ENCODE data around the gene POU2AF1. TPM values are rescaled to one million over a fixed set of nuclear protein-coding genes. Genes with fewer than 3 reads are reported as not detected.

POU2AF1 gene
- total and polyA plus RNA-seq, 2 experiments from 2014 or later: not detected

DNA sequence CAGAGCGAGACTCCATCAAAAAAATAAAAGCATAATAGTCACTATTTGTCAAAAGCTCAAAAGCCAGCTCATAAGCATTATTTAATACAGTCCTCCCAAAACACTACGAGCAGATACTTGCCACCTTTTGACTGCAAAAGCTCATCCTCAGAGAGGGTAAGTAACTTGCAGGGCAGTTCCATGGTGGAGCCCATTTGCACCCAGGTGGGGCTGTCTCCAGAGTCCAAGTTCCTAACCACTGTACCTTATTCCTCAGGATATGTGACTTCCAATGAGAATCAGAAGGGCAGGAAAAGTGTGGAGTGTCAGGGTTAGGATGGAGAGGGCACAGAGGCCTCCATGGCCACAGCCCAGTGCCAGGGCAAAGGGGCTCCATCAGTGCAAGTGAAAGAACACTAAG is 28.6 kb upstream of the POU2AF1 start:
- Histone ChIP-seq H3K79me2 (replicated peaks; ENCODE audit: insufficient read depth) (no peaks in the 10 kb centered on the region), H3K36me3 (ENCODE audit: insufficient read depth) (no peaks in the 10 kb centered on the region), H3K27ac (ENCODE audit: low read depth) (no peak overlapping the region), H3K27me3 (ENCODE audit: insufficient read depth) (no peaks in the 10 kb centered on the region), H3K4me1 (ENCODE audit: insufficient read depth) (no peaks in the 10 kb centered on the region), H3F3A (replicated peaks; ENCODE audit: low read depth) (no peaks in the 10 kb centered on the region), H4K20me1 (replicated peaks; ENCODE audit: insufficient read depth) (no peaks in the 10 kb centered on the region), H3K9me2 (ENCODE audit: insufficient read depth) (0 out of 2 replicates have a peak, but pooled peaks cover 6% of the 10 kb centered on the region), H3K4me3 (no peak overlapping the region), H2AFZ (no peak overlapping the region), H3K4me2 (no peak overlapping the region)
- Mint-ChIP-seq H3K4me3 (no peak overlapping the region), H3K4me1 (no peaks in the 10 kb centered on the region), H3K36me3 (ENCODE audit: low read depth) (no peaks in the 10 kb centered on the region), H3K9me3 (peaks cover 4% of the 10 kb centered on the region; the same call in 1 of the 3 replicates), H3K27ac (no peak overlapping the region), H3K27me3 (ENCODE audit: insufficient read depth, low read depth, poor library complexity) (peaks cover 7% of the 10 kb centered on the region)
- TF ChIP-seq, protein P1, sequence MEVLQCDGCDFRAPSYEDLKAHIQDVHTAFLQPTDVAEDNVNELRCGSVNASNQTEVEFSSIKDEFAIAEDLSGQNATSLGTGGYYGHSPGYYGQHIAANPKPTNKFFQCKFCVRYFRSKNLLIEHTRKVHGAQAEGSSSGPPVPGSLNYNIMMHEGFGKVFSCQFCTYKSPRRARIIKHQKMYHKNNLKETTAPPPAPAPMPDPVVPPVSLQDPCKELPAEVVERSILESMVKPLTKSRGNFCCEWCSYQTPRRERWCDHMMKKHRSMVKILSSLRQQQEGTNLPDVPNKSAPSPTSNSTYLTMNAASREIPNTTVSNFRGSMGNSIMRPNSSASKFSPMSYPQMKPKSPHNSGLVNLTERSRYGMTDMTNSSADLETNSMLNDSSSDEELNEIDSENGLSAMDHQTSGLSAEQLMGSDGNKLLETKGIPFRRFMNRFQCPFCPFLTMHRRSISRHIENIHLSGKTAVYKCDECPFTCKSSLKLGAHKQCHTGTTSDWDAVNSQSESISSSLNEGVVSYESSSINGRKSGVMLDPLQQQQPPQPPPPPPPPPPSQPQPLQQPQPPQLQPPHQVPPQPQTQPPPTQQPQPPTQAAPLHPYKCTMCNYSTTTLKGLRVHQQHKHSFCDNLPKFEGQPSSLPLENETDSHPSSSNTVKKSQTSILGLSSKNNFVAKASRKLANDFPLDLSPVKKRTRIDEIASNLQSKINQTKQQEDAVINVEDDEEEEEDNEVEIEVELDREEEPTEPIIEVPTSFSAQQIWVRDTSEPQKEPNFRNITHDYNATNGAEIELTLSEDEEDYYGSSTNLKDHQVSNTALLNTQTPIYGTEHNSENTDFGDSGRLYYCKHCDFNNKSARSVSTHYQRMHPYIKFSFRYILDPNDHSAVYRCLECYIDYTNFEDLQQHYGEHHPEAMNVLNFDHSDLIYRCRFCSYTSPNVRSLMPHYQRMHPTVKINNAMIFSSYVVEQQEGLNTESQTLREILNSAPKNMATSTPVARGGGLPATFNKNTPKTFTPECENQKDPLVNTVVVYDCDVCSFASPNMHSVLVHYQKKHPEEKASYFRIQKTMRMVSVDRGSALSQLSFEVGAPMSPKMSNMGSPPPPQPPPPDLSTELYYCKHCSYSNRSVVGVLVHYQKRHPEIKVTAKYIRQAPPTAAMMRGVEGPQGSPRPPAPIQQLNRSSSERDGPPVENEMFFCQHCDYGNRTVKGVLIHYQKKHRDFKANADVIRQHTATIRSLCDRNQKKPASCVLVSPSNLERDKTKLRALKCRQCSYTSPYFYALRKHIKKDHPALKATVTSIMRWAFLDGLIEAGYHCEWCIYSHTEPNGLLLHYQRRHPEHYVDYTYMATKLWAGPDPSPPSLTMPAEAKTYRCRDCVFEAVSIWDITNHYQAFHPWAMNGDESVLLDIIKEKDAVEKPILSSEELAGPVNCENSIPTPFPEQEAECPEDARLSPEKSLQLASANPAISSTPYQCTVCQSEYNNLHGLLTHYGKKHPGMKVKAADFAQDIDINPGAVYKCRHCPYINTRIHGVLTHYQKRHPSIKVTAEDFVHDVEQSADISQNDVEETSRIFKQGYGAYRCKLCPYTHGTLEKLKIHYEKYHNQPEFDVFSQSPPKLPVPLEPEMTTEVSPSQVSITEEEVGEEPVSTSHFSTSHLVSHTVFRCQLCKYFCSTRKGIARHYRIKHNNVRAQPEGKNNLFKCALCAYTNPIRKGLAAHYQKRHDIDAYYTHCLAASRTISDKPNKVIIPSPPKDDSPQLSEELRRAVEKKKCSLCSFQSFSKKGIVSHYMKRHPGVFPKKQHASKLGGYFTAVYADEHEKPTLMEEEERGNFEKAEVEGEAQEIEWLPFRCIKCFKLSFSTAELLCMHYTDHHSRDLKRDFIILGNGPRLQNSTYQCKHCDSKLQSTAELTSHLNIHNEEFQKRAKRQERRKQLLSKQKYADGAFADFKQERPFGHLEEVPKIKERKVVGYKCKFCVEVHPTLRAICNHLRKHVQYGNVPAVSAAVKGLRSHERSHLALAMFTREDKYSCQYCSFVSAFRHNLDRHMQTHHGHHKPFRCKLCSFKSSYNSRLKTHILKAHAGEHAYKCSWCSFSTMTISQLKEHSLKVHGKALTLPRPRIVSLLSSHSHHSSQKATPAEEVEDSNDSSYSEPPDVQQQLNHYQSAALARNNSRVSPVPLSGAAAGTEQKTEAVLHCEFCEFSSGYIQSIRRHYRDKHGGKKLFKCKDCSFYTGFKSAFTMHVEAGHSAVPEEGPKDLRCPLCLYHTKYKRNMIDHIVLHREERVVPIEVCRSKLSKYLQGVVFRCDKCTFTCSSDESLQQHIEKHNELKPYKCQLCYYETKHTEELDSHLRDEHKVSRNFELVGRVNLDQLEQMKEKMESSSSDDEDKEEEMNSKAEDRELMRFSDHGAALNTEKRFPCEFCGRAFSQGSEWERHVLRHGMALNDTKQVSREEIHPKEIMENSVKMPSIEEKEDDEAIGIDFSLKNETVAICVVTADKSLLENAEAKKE (CRISPR knock-in tag; IDR thresholded peaks at IDR 0.05): no peak
- TF ChIP-seq, protein P2, sequence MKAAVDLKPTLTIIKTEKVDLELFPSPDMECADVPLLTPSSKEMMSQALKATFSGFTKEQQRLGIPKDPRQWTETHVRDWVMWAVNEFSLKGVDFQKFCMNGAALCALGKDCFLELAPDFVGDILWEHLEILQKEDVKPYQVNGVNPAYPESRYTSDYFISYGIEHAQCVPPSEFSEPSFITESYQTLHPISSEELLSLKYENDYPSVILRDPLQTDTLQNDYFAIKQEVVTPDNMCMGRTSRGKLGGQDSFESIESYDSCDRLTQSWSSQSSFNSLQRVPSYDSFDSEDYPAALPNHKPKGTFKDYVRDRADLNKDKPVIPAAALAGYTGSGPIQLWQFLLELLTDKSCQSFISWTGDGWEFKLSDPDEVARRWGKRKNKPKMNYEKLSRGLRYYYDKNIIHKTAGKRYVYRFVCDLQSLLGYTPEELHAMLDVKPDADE (IDR thresholded peaks at IDR 0.05): no peak
- TF ChIP-seq JUNB (IDR thresholded peaks at IDR 0.05; ENCODE audit: unreplicated experiment): no peak
- no peak for TF ChIP-seq CREB1 (CRISPR knock-in tag; IDR thresholded peaks at IDR 0.05; ENCODE audit: low read depth)
- no peak for TF ChIP-seq STAT1 (IDR thresholded peaks at IDR 0.05; ENCODE audit: unreplicated experiment)
- TF ChIP-seq NANOG (IDR thresholded peaks at IDR 0.05; ENCODE audit: borderline replicate concordance): no peak
- no peak for TF ChIP-seq ZNF114 (CRISPR knock-in tag; IDR thresholded peaks at IDR 0.05)
- TF ChIP-seq EZH2 (IDR thresholded peaks at IDR 0.05; ENCODE audit: low read depth, unreplicated experiment): no peak
- no peak for TF ChIP-seq ZNF331 (CRISPR knock-in tag; IDR thresholded peaks at IDR 0.05; ENCODE audit: low read depth)
- TF ChIP-seq, protein P3, sequence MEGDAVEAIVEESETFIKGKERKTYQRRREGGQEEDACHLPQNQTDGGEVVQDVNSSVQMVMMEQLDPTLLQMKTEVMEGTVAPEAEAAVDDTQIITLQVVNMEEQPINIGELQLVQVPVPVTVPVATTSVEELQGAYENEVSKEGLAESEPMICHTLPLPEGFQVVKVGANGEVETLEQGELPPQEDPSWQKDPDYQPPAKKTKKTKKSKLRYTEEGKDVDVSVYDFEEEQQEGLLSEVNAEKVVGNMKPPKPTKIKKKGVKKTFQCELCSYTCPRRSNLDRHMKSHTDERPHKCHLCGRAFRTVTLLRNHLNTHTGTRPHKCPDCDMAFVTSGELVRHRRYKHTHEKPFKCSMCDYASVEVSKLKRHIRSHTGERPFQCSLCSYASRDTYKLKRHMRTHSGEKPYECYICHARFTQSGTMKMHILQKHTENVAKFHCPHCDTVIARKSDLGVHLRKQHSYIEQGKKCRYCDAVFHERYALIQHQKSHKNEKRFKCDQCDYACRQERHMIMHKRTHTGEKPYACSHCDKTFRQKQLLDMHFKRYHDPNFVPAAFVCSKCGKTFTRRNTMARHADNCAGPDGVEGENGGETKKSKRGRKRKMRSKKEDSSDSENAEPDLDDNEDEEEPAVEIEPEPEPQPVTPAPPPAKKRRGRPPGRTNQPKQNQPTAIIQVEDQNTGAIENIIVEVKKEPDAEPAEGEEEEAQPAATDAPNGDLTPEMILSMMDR (conservative IDR thresholded peaks at IDR 0.05; ENCODE audit: low read depth in 2 of 2): no peak
- ATAC-seq (no peak), DNase-seq (ENCODE audit: low spot score) (no peak)

All from GM23338 (cell line).